ENCODE data around the gene ARID1B. TPM values are rescaled to one million over a fixed set of nuclear protein-coding genes. Genes with fewer than 3 reads are reported as not detected.

Gene ARID1B
- total RNA-seq, 1 experiment from 2014 or later, result 60.3 TPM

- Mint-ChIP-seq H3K27ac (no peak overlapping the region), H3K27me3 (ENCODE audit: low read depth) (no peaks in the 10 kb centered on the region; the same call in 1 of the 2 replicates), H3K9me3 (peaks cover 13% of the 10 kb centered on the region), H3K4me3 (no peak overlapping the region), H3K4me1 (no peaks in the 10 kb centered on the region), H3K36me3 (peaks cover 5% of the 10 kb centered on the region; the same call in 1 of the 2 replicates)
- ChIA-PET POLR2A (no interaction called here), CTCF (interaction anchor here (0.5 kb wide), 1 partner anchor 25 kb away, joined by 3 read pairs; no protein-coding TSS in a partner anchor)
- no peak for ATAC-seq
- no peak for DNase-seq (ENCODE audit: low spot score)
- no peak for TF ChIP-seq MAX (CRISPR knock-in tag; IDR thresholded peaks at IDR 0.05)
- TF ChIP-seq, protein P1, sequence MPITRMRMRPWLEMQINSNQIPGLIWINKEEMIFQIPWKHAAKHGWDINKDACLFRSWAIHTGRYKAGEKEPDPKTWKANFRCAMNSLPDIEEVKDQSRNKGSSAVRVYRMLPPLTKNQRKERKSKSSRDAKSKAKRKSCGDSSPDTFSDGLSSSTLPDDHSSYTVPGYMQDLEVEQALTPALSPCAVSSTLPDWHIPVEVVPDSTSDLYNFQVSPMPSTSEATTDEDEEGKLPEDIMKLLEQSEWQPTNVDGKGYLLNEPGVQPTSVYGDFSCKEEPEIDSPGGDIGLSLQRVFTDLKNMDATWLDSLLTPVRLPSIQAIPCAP (CRISPR knock-in tag; IDR thresholded peaks at IDR 0.05), result no peak
- TF ChIP-seq ZNF232 (CRISPR knock-in tag; IDR thresholded peaks at IDR 0.05), result no peak
- TF ChIP-seq ETV6 (CRISPR knock-in tag; IDR thresholded peaks at IDR 0.05), result no peak
Measured at GRCh38 chr6:157251586-157252247, 474.5 kb downstream of the ARID1B start.

GRCh38 chr6:157253017-157253416 is 475.8 kb downstream of the ARID1B start:
- H3K36me3 Mint-ChIP-seq, result peaks cover 5% of the 10 kb centered on the region; the same call in 1 of the 2 replicates
- ATAC-seq, result no peak
- no peak for TF ChIP-seq EMX1 (CRISPR knock-in tag; IDR thresholded peaks at IDR 0.05)
- TF ChIP-seq RORB (CRISPR knock-in tag; IDR thresholded peaks at IDR 0.05), result no peak
- no peak for TF ChIP-seq HMGXB4 (CRISPR knock-in tag; IDR thresholded peaks at IDR 0.05)
- no peak for TF ChIP-seq ZNF121 (CRISPR knock-in tag; IDR thresholded peaks at IDR 0.05)
- TF ChIP-seq ZNF396 (CRISPR knock-in tag; IDR thresholded peaks at IDR 0.05; ENCODE audit: borderline replicate concordance), result no peak
- TF ChIP-seq ESRRA (CRISPR knock-in tag; IDR thresholded peaks at IDR 0.05; ENCODE audit: borderline replicate concordance), result no peak
- TF ChIP-seq, protein P2, sequence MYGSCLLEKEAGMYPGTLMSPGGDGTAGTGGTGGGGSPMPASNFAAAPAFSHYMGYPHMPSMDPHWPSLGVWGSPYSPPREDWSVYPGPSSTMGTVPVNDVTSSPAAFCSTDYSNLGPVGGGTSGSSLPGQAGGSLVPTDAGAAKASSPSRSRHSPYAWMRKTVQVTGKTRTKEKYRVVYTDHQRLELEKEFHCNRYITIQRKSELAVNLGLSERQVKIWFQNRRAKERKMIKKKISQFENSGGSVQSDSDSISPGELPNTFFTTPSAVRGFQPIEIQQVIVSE (CRISPR knock-in tag; IDR thresholded peaks at IDR 0.05; ENCODE audit: borderline replicate concordance), result no peak
- no peak for TF ChIP-seq SMAD3 (CRISPR knock-in tag; IDR thresholded peaks at IDR 0.05; ENCODE audit: borderline replicate concordance)
- TF ChIP-seq ZNF232 (CRISPR knock-in tag; IDR thresholded peaks at IDR 0.05), result no peak
- no peak for TF ChIP-seq ZNF423 (CRISPR knock-in tag; IDR thresholded peaks at IDR 0.05)
- TF ChIP-seq, protein P1 (CRISPR knock-in tag; IDR thresholded peaks at IDR 0.05), result no peak
- TF ChIP-seq IRF2 (CRISPR knock-in tag; IDR thresholded peaks at IDR 0.05; ENCODE audit: borderline replicate concordance, low read depth), result no peak
- TF ChIP-seq, protein P3, sequence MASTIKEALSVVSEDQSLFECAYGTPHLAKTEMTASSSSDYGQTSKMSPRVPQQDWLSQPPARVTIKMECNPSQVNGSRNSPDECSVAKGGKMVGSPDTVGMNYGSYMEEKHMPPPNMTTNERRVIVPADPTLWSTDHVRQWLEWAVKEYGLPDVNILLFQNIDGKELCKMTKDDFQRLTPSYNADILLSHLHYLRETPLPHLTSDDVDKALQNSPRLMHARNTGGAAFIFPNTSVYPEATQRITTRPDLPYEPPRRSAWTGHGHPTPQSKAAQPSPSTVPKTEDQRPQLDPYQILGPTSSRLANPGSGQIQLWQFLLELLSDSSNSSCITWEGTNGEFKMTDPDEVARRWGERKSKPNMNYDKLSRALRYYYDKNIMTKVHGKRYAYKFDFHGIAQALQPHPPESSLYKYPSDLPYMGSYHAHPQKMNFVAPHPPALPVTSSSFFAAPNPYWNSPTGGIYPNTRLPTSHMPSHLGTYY (CRISPR knock-in tag; IDR thresholded peaks at IDR 0.05), result no peak
- TF ChIP-seq HMGA2 (CRISPR knock-in tag; IDR thresholded peaks at IDR 0.05), result no peak
- TF ChIP-seq ZNF416 (CRISPR knock-in tag; IDR thresholded peaks at IDR 0.05), result no peak
- TF ChIP-seq ZNF281 (CRISPR knock-in tag; IDR thresholded peaks at IDR 0.05), result no peak
- TF ChIP-seq MYBL2 (CRISPR knock-in tag; IDR thresholded peaks at IDR 0.05), result no peak
- no peak for TF ChIP-seq NR3C1 (CRISPR knock-in tag; conservative IDR thresholded peaks at IDR 0.05; ENCODE audit: low read depth)
- no peaks in the 10 kb centered on the region; the same call in 1 of the 2 replicates for H3K27me3 Mint-ChIP-seq (ENCODE audit: low read depth)
- no peak overlapping the region for H3K4me3 Mint-ChIP-seq
- no peaks in the 10 kb centered on the region for H3K4me1 Mint-ChIP-seq
- H3K27ac Mint-ChIP-seq, result no peak overlapping the region
- peaks cover 12% of the 10 kb centered on the region for H3K9me3 Mint-ChIP-seq
- ChIA-PET CTCF (interaction anchor here (0.7 to 1.0 kb wide), 2 partner anchors 22 to 961 kb away, joined by 3 read pairs; no protein-coding TSS in a partner anchor), POLR2A (no interaction called here)
- no peak for DNase-seq (ENCODE audit: low spot score)
